Measurements from ENCODE around the gene IFT57.
"Not testable (repeated sequence)": the region's sequence is repeated elsewhere in the genome, so short reads cannot be mapped to it uniquely, and the experiment has no call there.

Gene IFT57

GRCh38 chr3:108221911-108222852 is at the start of gene IFT57:
Gene IFT57, minus strand, starts transcription at chr3:108222424. Its CDS starts 102 bp downstream, at chr3:108222322.
- peak; percentile 94 to 96 for DNase-seq

GRCh38 chr3:108271626-108272025 is 49.4 kb upstream of the IFT57 start:
- no peak for DNase-seq

- not testable (repeated sequence) for DNase-seq
Measured at GRCh38 chr3:108268235-108268634, 46.0 kb upstream of the IFT57 start.

- not testable (repeated sequence) for DNase-seq
Measured at GRCh38 chr3:108264534-108265298, 42.5 kb upstream of the IFT57 start.

- DNase-seq: no peak
Measured at GRCh38 chr3:108255131-108255530, 32.9 kb upstream of the IFT57 start.

GRCh38 chr3:108251844-108252243 is 29.6 kb upstream of the IFT57 start:
- DNase-seq: no peak

- no peak for DNase-seq
Measured at GRCh38 chr3:108251265-108251664, 29.0 kb upstream of the IFT57 start.

- DNase-seq: no peak
Measured at GRCh38 chr3:108250626-108251025, 28.4 kb upstream of the IFT57 start.

GRCh38 chr3:108243243-108243642 is 21.0 kb upstream of the IFT57 start:
- no peak for DNase-seq

- no peak for DNase-seq
Measured at GRCh38 chr3:108242776-108243175, 20.6 kb upstream of the IFT57 start.

GRCh38 chr3:108241721-108242120 is 19.5 kb upstream of the IFT57 start:
- no peak for DNase-seq

- no peak for DNase-seq
Measured at GRCh38 chr3:108241146-108241545, 18.9 kb upstream of the IFT57 start.

GRCh38 chr3:108239082-108239481 is 16.9 kb upstream of the IFT57 start:
- no peak for DNase-seq

GRCh38 chr3:108235290-108235689 is 13.1 kb upstream of the IFT57 start:
- no peak for DNase-seq

- no peak for DNase-seq
Measured at GRCh38 chr3:108234387-108234957, 12.2 kb upstream of the IFT57 start.

- DNase-seq: no peak
Measured at GRCh38 chr3:108228286-108228685, 6.1 kb upstream of the IFT57 start.

GRCh38 chr3:108227131-108227530 is 4.9 kb upstream of the IFT57 start:
- DNase-seq: no peak

GRCh38 chr3:108225221-108225620 is 3.0 kb upstream of the IFT57 start:
- DNase-seq: no peak

GRCh38 chr3:108223928-108224327 is 1.7 kb upstream of the IFT57 start:
- peak; percentile 66 to 73 for DNase-seq

- DNase-seq: peak in 1 of 2 donors; percentile 26
Measured at GRCh38 chr3:108222853-108223565, 785 bp upstream of the IFT57 start.

GRCh38 chr3:108221393-108221792 is 831 bp downstream of the IFT57 start:
- DNase-seq: no peak

GRCh38 chr3:108219336-108219735 is 2.9 kb downstream of the IFT57 start:
- no peak for DNase-seq

- DNase-seq: no peak
Measured at GRCh38 chr3:108218811-108219210, 3.4 kb downstream of the IFT57 start.
